ENCODE measurements around the gene PLEKHG4.

GRCh38 chr16:67304020-67304419, 24.7 kb downstream of the PLEKHG4 start:
- TF ChIP-seq POLR2AphosphoS5 (IDR thresholded peaks at IDR 0.05; ENCODE audit: low read depth): no peak
- TF ChIP-seq CTCF (IDR thresholded peaks at IDR 0.05; ENCODE audit: insufficient read depth, low read length): no peak
- no peak for TF ChIP-seq GABPA (IDR thresholded peaks at IDR 0.05; ENCODE audit: low read depth)
- TF ChIP-seq, protein P1, sequence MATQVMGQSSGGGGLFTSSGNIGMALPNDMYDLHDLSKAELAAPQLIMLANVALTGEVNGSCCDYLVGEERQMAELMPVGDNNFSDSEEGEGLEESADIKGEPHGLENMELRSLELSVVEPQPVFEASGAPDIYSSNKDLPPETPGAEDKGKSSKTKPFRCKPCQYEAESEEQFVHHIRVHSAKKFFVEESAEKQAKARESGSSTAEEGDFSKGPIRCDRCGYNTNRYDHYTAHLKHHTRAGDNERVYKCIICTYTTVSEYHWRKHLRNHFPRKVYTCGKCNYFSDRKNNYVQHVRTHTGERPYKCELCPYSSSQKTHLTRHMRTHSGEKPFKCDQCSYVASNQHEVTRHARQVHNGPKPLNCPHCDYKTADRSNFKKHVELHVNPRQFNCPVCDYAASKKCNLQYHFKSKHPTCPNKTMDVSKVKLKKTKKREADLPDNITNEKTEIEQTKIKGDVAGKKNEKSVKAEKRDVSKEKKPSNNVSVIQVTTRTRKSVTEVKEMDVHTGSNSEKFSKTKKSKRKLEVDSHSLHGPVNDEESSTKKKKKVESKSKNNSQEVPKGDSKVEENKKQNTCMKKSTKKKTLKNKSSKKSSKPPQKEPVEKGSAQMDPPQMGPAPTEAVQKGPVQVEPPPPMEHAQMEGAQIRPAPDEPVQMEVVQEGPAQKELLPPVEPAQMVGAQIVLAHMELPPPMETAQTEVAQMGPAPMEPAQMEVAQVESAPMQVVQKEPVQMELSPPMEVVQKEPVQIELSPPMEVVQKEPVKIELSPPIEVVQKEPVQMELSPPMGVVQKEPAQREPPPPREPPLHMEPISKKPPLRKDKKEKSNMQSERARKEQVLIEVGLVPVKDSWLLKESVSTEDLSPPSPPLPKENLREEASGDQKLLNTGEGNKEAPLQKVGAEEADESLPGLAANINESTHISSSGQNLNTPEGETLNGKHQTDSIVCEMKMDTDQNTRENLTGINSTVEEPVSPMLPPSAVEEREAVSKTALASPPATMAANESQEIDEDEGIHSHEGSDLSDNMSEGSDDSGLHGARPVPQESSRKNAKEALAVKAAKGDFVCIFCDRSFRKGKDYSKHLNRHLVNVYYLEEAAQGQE (IDR thresholded peaks at IDR 0.05; ENCODE audit: insufficient replicate concordance, low read depth): no peak
- TF ChIP-seq SPI1 (IDR thresholded peaks at IDR 0.05; ENCODE audit: borderline replicate concordance, low read depth): no peak
